ENCODE results near the gene SLC25A43.
"Not testable (repeated sequence)": the region's sequence is repeated elsewhere in the genome, so short reads cannot be mapped to it uniquely, and the experiment has no call there.

GRCh38 chrX:119387426-119387825 is 11.7 kb upstream of the SLC25A43 start:
- not testable (repeated sequence) for TF ChIP-seq ARID3B (CRISPR knock-in tag; IDR thresholded peaks at IDR 0.05; ENCODE audit: borderline replicate concordance); OTX1 (CRISPR knock-in tag; IDR thresholded peaks at IDR 0.05); CREB1 (IDR thresholded peaks at IDR 0.05); CREB1 (CRISPR knock-in tag; IDR thresholded peaks at IDR 0.05); PCBP1 (IDR thresholded peaks at IDR 0.05; ENCODE audit: low read depth, low read length, poor library complexity, severe bottlenecking); ZNF780A (CRISPR knock-in tag; IDR thresholded peaks at IDR 0.05); EHMT2 (IDR thresholded peaks at IDR 0.05); ZFP36 (IDR thresholded peaks at IDR 0.05; ENCODE audit: low read depth, low read length, partially characterized antibody); ZNF263 (CRISPR knock-in tag; IDR thresholded peaks at IDR 0.05; ENCODE audit: borderline replicate concordance); THRA (IDR thresholded peaks at IDR 0.05); MAZ (CRISPR knock-in tag; conservative IDR thresholded peaks at IDR 0.05 in 1 of 2, IDR thresholded peaks at IDR 0.05 in 1 of 2); SRSF3 (IDR thresholded peaks at IDR 0.05; ENCODE audit: insufficient read depth, low read length)
